HuH-7 (cell line): ENCODE measurements around the gene STRN3.
"Not testable (repeated sequence)": the region's sequence is repeated elsewhere in the genome, so short reads cannot be mapped to it uniquely, and the experiment has no call there.

Experiments
- DNase-seq: peaks from one replicate; pipeline ENCODE4 v3.0.0; 2011; ENCODE audit warnings: low spot score

Gene STRN3

GRCh38 chr14:30969796-30970195 lies 56.4 kb downstream of the STRN3 start:
- not testable (repeated sequence) for DNase-seq

- DNase-seq = not testable (repeated sequence)
Observed at GRCh38 chr14:30967364-30968098, 58.6 kb downstream of the STRN3 start.

- no peak for DNase-seq
Observed at GRCh38 chr14:30966415-30967363, 59.5 kb downstream of the STRN3 start.

- DNase-seq = not testable (repeated sequence)
Observed at GRCh38 chr14:30965861-30966260, 60.3 kb downstream of the STRN3 start.

GRCh38 chr14:30962537-30962936 lies 63.6 kb downstream of the STRN3 start:
- not testable (repeated sequence) for DNase-seq

DNA sequence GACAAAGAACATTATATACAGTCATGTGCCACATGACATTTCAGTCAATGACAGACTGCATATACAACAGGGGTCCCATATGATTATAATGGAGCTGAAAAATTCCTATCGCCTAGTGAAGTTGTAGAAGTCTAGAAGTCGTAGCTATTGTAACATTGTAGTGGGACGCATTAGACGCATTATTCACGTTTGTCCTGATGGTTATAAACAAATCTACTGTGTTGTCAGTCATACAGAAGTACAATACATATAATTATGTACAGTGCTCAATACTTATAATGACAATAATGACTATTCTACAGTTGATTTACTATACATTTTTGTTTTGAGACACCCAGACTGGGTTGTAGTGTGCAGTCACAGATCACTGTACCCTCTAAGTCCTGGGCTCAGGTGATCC lies 64.8 kb downstream of the STRN3 start:
- DNase-seq = no peak

DNA sequence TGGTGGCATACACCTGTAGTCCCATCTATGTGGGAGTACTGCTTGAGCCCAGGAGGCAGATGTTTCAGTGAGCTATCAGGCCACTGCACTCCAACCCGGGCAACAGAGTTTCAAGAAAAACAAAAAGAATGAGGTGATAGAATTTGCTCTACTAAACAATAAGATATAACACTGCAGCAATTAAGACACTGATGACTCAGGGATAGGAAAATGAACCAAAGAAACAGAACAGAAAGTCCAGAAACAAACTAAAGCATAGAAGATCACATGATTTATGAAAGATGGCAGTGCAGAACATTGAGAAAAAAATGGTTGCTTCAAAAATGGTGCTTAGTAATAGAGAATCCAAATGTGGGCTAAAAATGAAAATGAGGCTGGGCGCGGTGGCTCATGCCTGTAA lies 66.0 kb downstream of the STRN3 start:
- no peak for DNase-seq

DNA sequence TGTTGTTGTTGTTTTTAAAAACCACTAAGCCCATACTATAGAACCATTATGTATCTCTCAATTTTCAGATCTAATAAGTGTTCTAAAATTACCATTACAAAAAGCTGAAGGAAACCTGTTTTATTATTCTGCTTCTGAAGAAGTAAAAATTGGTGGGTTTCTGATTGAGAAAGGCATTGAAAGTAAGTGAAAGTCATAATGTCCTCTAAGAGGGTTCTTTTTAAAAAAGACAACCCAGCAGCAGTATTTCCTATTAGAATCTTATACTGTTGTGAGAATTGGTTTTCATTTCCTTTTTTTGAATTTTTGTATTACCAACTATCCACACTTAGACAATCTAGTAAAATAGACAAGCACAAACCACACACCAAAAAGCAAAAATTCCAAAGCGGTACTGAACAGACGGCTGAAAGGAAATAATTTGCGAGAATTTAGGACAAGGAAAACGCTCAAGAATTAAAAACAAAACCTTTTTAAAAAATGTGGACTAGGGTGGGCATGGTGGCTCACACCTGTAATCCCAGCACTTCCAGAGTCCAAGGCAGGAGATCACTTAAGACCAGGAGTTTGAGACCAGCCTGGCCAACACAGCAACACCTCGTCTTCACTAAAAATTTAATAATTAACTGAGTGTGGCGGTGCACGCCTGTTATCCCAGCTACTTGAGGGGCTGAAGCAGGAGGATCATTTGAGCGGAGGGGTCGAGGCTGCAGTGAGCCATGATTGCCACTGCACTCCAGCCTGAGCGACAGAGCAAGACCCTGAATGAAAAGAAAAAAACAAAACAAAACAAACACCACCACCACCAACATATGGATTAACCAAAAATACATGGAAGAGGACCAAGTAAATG lies 67.4 kb downstream of the STRN3 start:
- DNase-seq = no peak

- DNase-seq = peak; percentile 23
Observed at GRCh38 chr14:30957813-30958370, 68.3 kb downstream of the STRN3 start.

DNA sequence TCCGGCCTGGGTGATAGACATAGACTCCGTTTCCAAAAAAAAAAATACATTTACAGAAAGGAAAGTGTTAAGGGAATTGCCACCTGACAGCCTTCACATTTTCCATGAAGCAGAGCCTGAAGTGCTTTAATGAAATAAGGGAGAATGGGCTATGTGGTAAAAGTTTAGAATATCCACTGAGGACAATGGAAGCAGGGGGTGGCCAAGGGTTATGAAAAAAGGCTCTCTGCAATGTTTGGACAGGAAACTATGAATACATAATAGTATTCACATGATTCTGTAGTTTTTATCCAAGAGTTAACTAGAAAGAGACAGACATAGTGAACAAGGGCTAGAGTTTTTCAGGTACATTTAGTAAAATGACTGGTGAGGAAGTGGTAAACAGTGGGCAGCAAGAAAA lies 76.5 kb downstream of the STRN3 start:
- no peak for DNase-seq

DNA sequence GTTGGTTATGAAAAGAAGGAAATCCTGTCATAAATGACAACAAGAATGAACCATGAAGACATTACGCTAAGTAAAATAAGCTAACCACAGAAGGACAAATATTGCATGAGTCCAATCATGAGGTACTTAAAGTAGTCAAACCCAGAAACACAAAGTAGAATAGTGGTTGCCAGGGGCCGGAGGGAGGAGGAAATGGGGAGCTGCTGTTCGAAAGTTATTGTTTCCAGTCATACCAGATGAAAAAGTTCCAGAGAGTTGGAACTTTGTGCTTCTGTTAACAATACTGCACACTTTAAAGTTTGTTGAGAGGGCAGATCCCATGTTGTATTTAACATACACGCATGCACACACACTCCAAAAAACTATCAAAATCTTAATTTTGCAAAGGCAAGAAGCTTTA lies 82.5 kb downstream of the STRN3 start:
- no peak for DNase-seq

DNA sequence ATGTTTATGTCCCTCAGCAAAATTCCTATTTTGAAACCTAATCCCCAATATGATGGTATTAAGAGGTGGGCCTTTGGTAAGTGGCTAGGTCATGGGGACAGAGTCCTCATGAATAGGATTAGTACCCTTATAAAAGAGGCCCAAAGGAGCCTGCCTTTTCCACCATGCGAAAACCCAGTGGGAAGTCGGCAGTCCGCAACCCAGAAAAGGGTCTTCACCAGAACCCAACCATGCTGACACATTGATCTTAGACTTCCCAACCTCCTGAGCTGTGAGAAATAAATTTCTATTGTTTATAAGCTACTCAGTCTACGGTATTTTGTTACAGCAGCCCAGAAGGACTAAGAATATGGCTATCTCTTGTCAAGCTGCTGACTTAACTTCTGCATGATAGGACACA lies 85.3 kb downstream of the STRN3 start:
- no peak for DNase-seq

DNA sequence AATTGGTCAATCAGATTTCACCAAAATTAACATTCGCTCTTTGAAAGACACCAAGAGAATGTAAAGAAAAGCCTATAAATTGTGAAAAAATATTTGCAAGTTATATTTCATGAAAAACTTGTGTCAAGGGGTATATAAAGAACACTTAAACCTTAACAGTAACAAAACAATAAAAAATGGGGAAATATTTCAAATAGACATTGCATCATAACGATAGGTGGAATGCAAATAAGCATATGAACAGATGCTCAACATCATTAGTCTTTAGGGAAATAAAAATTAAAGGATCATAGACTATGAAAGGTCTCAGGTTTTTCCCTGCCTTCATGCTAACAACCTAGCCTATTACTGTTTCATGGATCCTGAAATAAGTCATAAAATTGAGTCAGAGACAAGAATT lies 87.6 kb downstream of the STRN3 start:
- no peak for DNase-seq

DNA sequence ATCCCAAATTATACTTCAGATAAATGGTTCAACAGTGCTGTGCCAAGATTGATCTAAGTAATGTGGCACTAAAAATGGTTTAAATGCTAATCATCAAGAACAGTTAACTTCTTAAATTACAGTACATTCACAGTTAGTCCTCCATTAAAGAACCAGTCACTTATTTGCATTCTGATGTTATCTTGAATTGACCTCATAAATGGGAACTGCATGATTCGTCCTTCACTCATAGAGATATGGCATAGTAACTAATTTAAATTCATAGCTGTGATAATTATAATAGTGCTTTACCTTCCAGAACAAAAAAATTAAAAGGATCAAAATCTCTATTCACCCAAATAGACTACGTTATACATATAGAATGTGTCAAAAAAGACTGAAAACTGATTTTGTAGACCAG lies 90.7 kb downstream of the STRN3 start:
- no peak for DNase-seq

DNA sequence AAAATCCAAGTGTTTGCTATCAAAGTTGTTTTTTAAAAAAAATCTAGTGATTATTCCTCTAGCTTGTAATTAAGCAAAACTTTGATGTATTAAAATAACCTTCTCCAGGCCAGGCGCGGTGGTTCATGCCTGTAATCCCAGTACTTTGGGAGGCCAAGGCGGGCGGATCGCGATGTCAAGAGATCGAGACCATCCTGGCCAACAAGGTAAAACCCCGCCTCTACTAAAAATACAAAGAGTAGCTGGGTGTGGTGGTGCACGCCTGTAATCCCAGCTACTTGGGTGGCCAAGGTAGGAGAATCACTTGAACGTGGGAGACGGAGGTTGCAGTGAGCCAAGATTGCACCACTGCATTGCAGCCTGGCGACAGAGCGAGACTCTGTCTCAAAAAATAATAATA lies 92.2 kb downstream of the STRN3 start:
- not testable (repeated sequence) for DNase-seq

DNA sequence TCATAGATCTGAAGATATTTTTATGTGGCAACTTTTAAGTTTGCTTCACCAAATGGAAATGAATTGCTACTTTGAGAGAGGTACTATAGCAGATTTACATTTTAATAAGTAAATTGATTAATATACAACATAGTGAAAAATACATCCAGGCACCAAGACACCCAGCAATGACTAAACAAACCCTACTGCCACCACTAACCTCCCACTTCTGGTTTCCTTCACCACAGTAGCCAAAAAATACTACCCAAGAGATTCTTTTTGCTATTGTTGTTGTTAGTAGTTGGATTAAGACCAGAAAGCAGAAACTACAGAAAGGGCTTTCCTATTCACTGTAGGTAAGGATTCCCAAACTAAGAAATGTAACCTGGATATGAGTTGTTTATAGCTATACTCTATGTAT lies 97.7 kb downstream of the STRN3 start:
- no peak for DNase-seq

DNA sequence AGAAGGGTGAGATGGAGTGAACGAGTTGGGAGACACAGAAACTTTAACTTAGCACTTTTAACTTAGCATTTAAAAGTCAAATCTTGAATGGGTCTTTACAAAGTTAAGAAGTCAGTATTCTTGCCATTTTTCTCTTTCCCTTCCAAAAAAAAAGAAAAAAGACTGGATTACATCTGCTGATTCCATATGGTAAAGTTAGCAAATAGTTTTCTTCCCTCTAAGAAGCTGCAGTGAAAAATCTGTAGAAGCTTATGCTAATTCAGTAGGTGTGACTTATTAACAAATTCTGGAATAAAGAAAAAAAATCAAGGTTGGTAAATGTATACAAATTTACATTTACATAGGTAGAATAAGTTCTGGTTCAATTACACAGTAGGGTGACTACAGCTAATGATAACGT lies 100.9 kb downstream of the STRN3 start:
- no peak for DNase-seq

- DNase-seq = no peak
Observed at GRCh38 chr14:30921788-30922187, 104.4 kb downstream of the STRN3 start.

GRCh38 chr14:30921305-30921704 lies 104.9 kb downstream of the STRN3 start:
- DNase-seq = no peak

- DNase-seq = no peak
Observed at GRCh38 chr14:30915596-30915995, 110.6 kb downstream of the STRN3 start.

GRCh38 chr14:30914812-30915211 lies 111.4 kb downstream of the STRN3 start:
- DNase-seq = no peak

DNA sequence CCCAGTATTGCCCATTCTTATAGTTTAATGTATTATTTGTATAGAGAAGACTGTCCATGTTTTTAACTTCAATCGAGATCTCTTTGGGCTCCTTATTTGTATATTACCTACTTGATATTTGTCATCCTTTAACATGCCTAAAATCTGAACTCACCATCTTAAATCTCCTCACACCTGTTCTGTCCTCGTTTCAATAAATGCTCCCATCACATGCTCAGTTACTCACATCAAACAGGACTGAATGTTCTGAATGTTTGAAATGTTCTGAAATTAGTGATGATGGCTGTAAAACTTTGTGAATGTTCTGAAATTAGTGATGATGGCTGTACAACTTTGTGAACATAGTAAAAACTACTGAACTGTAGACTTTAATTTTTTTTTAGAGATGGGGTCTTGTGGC lies 117.4 kb downstream of the STRN3 start:
- DNase-seq = no peak
